Vagina (tissue), 2 donors: ENCODE results near the gene PPP6R2.

Source experiments
- CTCF ChIP-seq, 3 experiments: fragments of 450-650 bp in 2 of 3; fragments of 200-600 bp in 1 of 3; sonication (generic) in 1 of 3; IDR thresholded peaks; one replicate each; pipeline ENCODE4 v1.5.1; 2017 to 2019; ENCODE audit warnings: antibody characterized with exemption in 3 of 3, mild to moderate bottlenecking in 2 of 3, moderate library complexity in 2 of 3
- POLR2AphosphoS5 ChIP-seq, 2 donors: sonication (generic); formaldehyde crosslinking; IDR thresholded peaks; one replicate each; pipeline ENCODE4 v1.9.0; 2017; ENCODE audit warnings: antibody characterized with exemption in 2 of 2, mild to moderate bottlenecking in 2 of 2, low read depth in 1 of 2; ENCODE audit not compliant: insufficient read depth in 1 of 2

- TF ChIP-seq CTCF (IDR thresholded peaks at IDR 0.05) (no peak), POLR2AphosphoS5 (IDR thresholded peaks at IDR 0.05; ENCODE audit: insufficient read depth in 1 of 2, low read depth in 1 of 2) (no peak)
Observed at GRCh38 chr22:50436841-50437341, 93.8 kb downstream of the PPP6R2 start.
